ENCODE measurements around the gene ALDH4A1. TPM values are rescaled to one million over a fixed set of nuclear protein-coding genes. Genes with fewer than 3 reads are reported as not detected.
A peak's percentile ranks its signal among the peaks of the same experiment; 100 is the strongest.

The ALDH4A1 gene
- total RNA-seq, 1 experiment from 2014 or later = 31.0 TPM

GRCh38 chr1:18901952-18902522, 318 bp downstream of the ALDH4A1 start:
- Mint-ChIP-seq H3K27ac (peak overlapping the region; percentile 95), H3K27me3 (ENCODE audit: low read depth) (no peaks in the 10 kb centered on the region; the same call in none of the 2 replicates), H3K4me1 (peaks cover 12% of the 10 kb centered on the region), H3K4me3 (peak overlapping the region; percentile 98), H3K9me3 (no peaks in the 10 kb centered on the region), H3K36me3 (no peaks in the 10 kb centered on the region; the same call in 1 of the 2 replicates)
- ATAC-seq = no peak
- ChIA-PET CTCF (interaction anchor here (0.6 to 4.2 kb wide), 8 partner anchors 11 to 305 kb away, joined by 3 to 70 read pairs (median 3); partner anchors contain the start of gene IFFO2), POLR2A (interaction anchor here (0.7 to 1.4 kb wide), 2 partner anchors 18 to 54 kb away, joined by 4 to 8 read pairs; partner anchors contain the start of gene IFFO2)
- TF ChIP-seq ESRRA (CRISPR knock-in tag; IDR thresholded peaks at IDR 0.05; ENCODE audit: borderline replicate concordance) = no peak
- TF ChIP-seq KAT7 (CRISPR knock-in tag; IDR thresholded peaks at IDR 0.05; ENCODE audit: borderline replicate concordance) = 0 out of 2 replicates have a peak, but pooled peaks have one; percentile 38
- TF ChIP-seq, protein P1, sequence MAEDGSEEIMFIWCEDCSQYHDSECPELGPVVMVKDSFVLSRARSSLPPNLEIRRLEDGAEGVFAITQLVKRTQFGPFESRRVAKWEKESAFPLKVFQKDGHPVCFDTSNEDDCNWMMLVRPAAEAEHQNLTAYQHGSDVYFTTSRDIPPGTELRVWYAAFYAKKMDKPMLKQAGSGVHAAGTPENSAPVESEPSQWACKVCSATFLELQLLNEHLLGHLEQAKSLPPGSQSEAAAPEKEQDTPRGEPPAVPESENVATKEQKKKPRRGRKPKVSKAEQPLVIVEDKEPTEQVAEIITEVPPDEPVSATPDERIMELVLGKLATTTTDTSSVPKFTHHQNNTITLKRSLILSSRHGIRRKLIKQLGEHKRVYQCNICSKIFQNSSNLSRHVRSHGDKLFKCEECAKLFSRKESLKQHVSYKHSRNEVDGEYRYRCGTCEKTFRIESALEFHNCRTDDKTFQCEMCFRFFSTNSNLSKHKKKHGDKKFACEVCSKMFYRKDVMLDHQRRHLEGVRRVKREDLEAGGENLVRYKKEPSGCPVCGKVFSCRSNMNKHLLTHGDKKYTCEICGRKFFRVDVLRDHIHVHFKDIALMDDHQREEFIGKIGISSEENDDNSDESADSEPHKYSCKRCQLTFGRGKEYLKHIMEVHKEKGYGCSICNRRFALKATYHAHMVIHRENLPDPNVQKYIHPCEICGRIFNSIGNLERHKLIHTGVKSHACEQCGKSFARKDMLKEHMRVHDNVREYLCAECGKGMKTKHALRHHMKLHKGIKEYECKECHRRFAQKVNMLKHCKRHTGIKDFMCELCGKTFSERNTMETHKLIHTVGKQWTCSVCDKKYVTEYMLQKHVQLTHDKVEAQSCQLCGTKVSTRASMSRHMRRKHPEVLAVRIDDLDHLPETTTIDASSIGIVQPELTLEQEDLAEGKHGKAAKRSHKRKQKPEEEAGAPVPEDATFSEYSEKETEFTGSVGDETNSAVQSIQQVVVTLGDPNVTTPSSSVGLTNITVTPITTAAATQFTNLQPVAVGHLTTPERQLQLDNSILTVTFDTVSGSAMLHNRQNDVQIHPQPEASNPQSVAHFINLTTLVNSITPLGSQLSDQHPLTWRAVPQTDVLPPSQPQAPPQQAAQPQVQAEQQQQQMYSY (CRISPR knock-in tag; IDR thresholded peaks at IDR 0.05) = peak; percentile 33; the same call in 1 of the 2 replicates
- 0 out of 2 replicates have a peak, but pooled peaks have one; percentile 39 for TF ChIP-seq FOXK1 (CRISPR knock-in tag; IDR thresholded peaks at IDR 0.05)
- 0 out of 2 replicates have a peak, but pooled peaks have one; percentile 1 for TF ChIP-seq SP1 (CRISPR knock-in tag; conservative IDR thresholded peaks at IDR 0.05)
- TF ChIP-seq, protein P2, sequence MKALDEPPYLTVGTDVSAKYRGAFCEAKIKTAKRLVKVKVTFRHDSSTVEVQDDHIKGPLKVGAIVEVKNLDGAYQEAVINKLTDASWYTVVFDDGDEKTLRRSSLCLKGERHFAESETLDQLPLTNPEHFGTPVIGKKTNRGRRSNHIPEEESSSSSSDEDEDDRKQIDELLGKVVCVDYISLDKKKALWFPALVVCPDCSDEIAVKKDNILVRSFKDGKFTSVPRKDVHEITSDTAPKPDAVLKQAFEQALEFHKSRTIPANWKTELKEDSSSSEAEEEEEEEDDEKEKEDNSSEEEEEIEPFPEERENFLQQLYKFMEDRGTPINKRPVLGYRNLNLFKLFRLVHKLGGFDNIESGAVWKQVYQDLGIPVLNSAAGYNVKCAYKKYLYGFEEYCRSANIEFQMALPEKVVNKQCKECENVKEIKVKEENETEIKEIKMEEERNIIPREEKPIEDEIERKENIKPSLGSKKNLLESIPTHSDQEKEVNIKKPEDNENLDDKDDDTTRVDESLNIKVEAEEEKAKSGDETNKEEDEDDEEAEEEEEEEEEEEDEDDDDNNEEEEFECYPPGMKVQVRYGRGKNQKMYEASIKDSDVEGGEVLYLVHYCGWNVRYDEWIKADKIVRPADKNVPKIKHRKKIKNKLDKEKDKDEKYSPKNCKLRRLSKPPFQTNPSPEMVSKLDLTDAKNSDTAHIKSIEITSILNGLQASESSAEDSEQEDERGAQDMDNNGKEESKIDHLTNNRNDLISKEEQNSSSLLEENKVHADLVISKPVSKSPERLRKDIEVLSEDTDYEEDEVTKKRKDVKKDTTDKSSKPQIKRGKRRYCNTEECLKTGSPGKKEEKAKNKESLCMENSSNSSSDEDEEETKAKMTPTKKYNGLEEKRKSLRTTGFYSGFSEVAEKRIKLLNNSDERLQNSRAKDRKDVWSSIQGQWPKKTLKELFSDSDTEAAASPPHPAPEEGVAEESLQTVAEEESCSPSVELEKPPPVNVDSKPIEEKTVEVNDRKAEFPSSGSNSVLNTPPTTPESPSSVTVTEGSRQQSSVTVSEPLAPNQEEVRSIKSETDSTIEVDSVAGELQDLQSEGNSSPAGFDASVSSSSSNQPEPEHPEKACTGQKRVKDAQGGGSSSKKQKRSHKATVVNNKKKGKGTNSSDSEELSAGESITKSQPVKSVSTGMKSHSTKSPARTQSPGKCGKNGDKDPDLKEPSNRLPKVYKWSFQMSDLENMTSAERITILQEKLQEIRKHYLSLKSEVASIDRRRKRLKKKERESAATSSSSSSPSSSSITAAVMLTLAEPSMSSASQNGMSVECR (CRISPR knock-in tag; IDR thresholded peaks at IDR 0.05; ENCODE audit: borderline replicate concordance) = peak; percentile 45; the same call in 1 of the 2 replicates
- TF ChIP-seq, protein P3, sequence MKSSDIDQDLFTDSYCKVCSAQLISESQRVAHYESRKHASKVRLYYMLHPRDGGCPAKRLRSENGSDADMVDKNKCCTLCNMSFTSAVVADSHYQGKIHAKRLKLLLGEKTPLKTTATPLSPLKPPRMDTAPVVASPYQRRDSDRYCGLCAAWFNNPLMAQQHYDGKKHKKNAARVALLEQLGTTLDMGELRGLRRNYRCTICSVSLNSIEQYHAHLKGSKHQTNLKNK (CRISPR knock-in tag; IDR thresholded peaks at IDR 0.05) = no peak
- no peak for DNase-seq (ENCODE audit: low spot score)

DNA sequence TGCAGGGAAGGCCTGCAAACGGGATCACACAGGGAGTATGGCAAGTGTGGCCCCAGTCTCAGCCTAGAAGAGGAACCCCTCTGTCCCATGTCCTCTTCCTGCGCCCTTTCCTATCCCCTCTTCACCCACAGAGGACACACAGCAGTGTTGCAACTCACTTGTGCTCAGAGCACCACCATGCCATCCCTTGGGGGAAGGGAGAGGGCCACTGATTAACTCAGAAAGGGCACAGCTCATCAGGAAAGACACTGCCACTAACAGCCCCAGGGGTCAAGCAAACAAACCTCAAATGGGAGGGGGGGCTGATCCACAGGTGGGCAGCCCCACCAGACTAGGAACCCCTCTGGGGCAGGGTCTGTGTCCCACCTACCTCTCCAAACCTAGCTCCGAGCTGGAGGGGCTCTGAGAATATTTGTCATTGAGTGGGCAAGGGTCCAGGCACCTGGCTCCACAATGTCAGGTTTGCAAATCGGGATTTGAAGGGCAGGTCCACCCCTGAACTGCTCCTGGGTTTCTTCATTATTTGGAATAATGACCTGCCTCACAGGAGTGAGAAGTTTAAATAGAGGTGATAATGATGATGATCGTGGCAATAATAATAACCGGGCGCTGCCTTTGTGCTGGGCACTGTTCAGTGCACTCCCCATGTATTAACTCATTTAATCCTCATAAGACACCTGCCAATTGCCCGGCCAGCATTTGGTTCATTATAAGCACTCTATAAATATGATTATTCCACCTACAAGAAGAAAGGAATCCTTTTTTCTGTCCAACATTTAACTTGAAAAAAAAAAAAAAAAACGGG, 1.0 kb downstream of the ALDH4A1 start:
- Mint-ChIP-seq H3K27me3 (ENCODE audit: low read depth) (no peaks in the 10 kb centered on the region; the same call in none of the 2 replicates), H3K27ac (no peak overlapping the region), H3K4me3 (peak overlapping the region; percentile 98), H3K9me3 (no peaks in the 10 kb centered on the region), H3K36me3 (no peaks in the 10 kb centered on the region; the same call in 1 of the 2 replicates), H3K4me1 (peaks cover 12% of the 10 kb centered on the region)
- POLR2A ChIA-PET = no interaction called here
- TF ChIP-seq FOXP1 (CRISPR knock-in tag; IDR thresholded peaks at IDR 0.05; ENCODE audit: borderline replicate concordance) (no peak), GABPB1 (CRISPR knock-in tag; IDR thresholded peaks at IDR 0.05) (peak; percentile 71), ZNF263 (CRISPR knock-in tag; IDR thresholded peaks at IDR 0.05; ENCODE audit: low read depth) (no peak)
- CTCF ChIA-PET = interaction anchor here (0.6 to 4.2 kb wide), 4 partner anchors 12 to 17 kb away, joined by 3 to 70 read pairs (median 4); no protein-coding TSS in a partner anchor
- no peak for DNase-seq (ENCODE audit: low spot score)
- no peak for ATAC-seq
